H9 (cell line): ENCODE measurements around the gene SLC25A53. TPM values are rescaled to one million over a fixed set of nuclear protein-coding genes. Genes with fewer than 3 reads are reported as not detected.

Source experiments
- DNase-seq: peaks from one replicate; pipeline ENCODE4 v3.0.0-alpha.2; 2017
- H2AFZ ChIP-seq: one replicate; pipeline ENCODE4 v1.6.1; 2013; ENCODE audit warnings: mild to moderate bottlenecking, low read length, control low read depth, moderate library complexity
- H2AK5ac ChIP-seq: 2 replicates; pipeline ENCODE4 v1.6.1; 2013; ENCODE audit warnings: low read length, control low read depth, mixed read lengths; ENCODE audit not compliant: insufficient read length
- H2BK120ac ChIP-seq: one replicate; pipeline ENCODE4 v1.6.1; 2013; ENCODE audit warnings: low read depth, mild to moderate bottlenecking, low read length, control low read depth, inconsistent platforms; ENCODE audit not compliant: poor library complexity, severe bottlenecking
- H2BK12ac ChIP-seq: 2 replicates; pipeline ENCODE4 v1.6.1; 2013; ENCODE audit warnings: low read length, control low read depth, mixed read lengths, low read depth; ENCODE audit not compliant: insufficient read length
- H2BK15ac ChIP-seq: 2 replicates; pipeline ENCODE4 v1.6.1; 2013; ENCODE audit warnings: low read depth, low read length, control low read depth
- H2BK20ac ChIP-seq: one replicate; pipeline ENCODE4 v1.6.1; 2013; ENCODE audit warnings: low read depth, mild to moderate bottlenecking, low read length, control low read depth, inconsistent platforms; ENCODE audit not compliant: poor library complexity, severe bottlenecking
- H2BK5ac ChIP-seq: 2 replicates; pipeline ENCODE4 v1.6.1; 2013; ENCODE audit warnings: low read length, control low read depth, mixed read lengths; ENCODE audit not compliant: insufficient read length
- H3K14ac ChIP-seq: 2 replicates; pipeline ENCODE4 v1.6.1; 2013; ENCODE audit warnings: low read length, control low read depth; ENCODE audit not compliant: insufficient read depth
- H3K18ac ChIP-seq: 2 replicates; pipeline ENCODE4 v1.6.1; 2013; ENCODE audit warnings: low read depth, mild to moderate bottlenecking, mixed read lengths, low read length, control low read depth; ENCODE audit not compliant: insufficient read length
- H3K23ac ChIP-seq: 2 replicates; pipeline ENCODE4 v1.6.1; 2013; ENCODE audit warnings: low read length, control low read depth, mixed read lengths, low read depth; ENCODE audit not compliant: insufficient read length
- H3K23me2 ChIP-seq: 2 replicates; pipeline ENCODE4 v1.6.1; 2013; ENCODE audit warnings: low read depth, mild to moderate bottlenecking, mixed read lengths, low read length, control low read depth; ENCODE audit not compliant: insufficient read length, poor library complexity, severe bottlenecking
- H3K27ac ChIP-seq: 2 replicates; pipeline ENCODE4 v1.5.1; 2013; ENCODE audit warnings: low read length, control low read depth, mixed read lengths, low read depth; ENCODE audit not compliant: insufficient read length
- H3K27me3 ChIP-seq: 2 replicates; pipeline ENCODE4 v1.6.1; 2013; ENCODE audit warnings: low read length, control low read depth, inconsistent platforms; ENCODE audit not compliant: insufficient read depth
- H3K4ac ChIP-seq: 2 replicates; pipeline ENCODE4 v1.6.1; 2013; ENCODE audit warnings: low read depth, mild to moderate bottlenecking, control low read depth, inconsistent platforms, low read length, moderate library complexity
- H3K4me1 ChIP-seq: 2 replicates; pipeline ENCODE4 v1.6.1; 2013; ENCODE audit warnings: low read length, control low read depth, inconsistent platforms; ENCODE audit not compliant: insufficient read depth
- H3K4me2 ChIP-seq: 2 replicates; pipeline ENCODE4 v1.6.1; 2013; ENCODE audit warnings: low read length, control low read depth, mixed read lengths; ENCODE audit not compliant: insufficient read length, insufficient read depth
- H3K56ac ChIP-seq: 2 replicates; pipeline ENCODE4 v1.6.1; 2013; ENCODE audit warnings: low read depth, mild to moderate bottlenecking, mixed read lengths, low read length, control low read depth; ENCODE audit not compliant: insufficient read length
- H3K79me1 ChIP-seq: 2 replicates; pipeline ENCODE4 v1.6.1; 2013; ENCODE audit warnings: low read depth, mild to moderate bottlenecking, moderate library complexity, low read length, control low read depth, inconsistent platforms; ENCODE audit not compliant: insufficient read depth, poor library complexity, severe bottlenecking
- H3K79me2 ChIP-seq: 2 replicates; pipeline ENCODE4 v1.6.1; 2013; ENCODE audit warnings: low read length, control low read depth, inconsistent platforms; ENCODE audit not compliant: insufficient read depth
- H3K9ac ChIP-seq: 2 replicates; pipeline ENCODE4 v1.6.1; 2013; ENCODE audit warnings: low read length, control low read depth, mixed read lengths; ENCODE audit not compliant: insufficient read length; ENCODE audit errors: extremely low read depth
- H3K9me3 ChIP-seq: one replicate; pipeline ENCODE4 v1.6.1; 2013; ENCODE audit warnings: low read depth, low read length, inconsistent platforms; ENCODE audit not compliant: control insufficient read depth
- H3T11ph ChIP-seq: one replicate; pipeline ENCODE4 v1.6.1; 2013; ENCODE audit warnings: mild to moderate bottlenecking, low read length, control low read depth, inconsistent platforms
- H4K20me1 ChIP-seq: one replicate; pipeline ENCODE4 v1.6.1; 2013; ENCODE audit not compliant: control insufficient read depth, insufficient read length, insufficient read depth
- H4K5ac ChIP-seq: 2 replicates; pipeline ENCODE4 v1.6.1; 2013; ENCODE audit warnings: low read depth, mild to moderate bottlenecking, mixed read lengths, low read length, control low read depth; ENCODE audit not compliant: insufficient read length
- H4K8ac ChIP-seq: replicated peaks from 2 replicates; pipeline ENCODE4 v1.6.1; 2013; ENCODE audit warnings: low read length, control low read depth, mixed read lengths, low read depth; ENCODE audit not compliant: insufficient read length
- H4K91ac ChIP-seq: 2 replicates; pipeline ENCODE4 v1.6.1; 2013; ENCODE audit warnings: low read depth, mild to moderate bottlenecking, moderate library complexity, mixed read lengths, low read length, control low read depth; ENCODE audit not compliant: insufficient read length
- H3K27ac Mint-ChIP-seq, 3 experiments: 2 replicates in 2 of 3; 3 replicates in 1 of 3; pipeline ENCODE4 v1.8.0; 2020 to 2021; ENCODE audit warnings: mixed read lengths in 3 of 3, mild to moderate bottlenecking in 1 of 3, moderate library complexity in 1 of 3
- H3K27me3 Mint-ChIP-seq: 2 replicates; pipeline ENCODE4 v1.8.0; 2021; ENCODE audit warnings: low read depth, mild to moderate bottlenecking, moderate library complexity, mixed read lengths
- H3K36me3 Mint-ChIP-seq, 3 experiments: 2 replicates in 2 of 3; 3 replicates in 1 of 3; pipeline ENCODE4 v1.8.0; 2020 to 2021; ENCODE audit warnings: low read depth in 3 of 3, mixed read lengths in 3 of 3; ENCODE audit not compliant: insufficient read depth in 1 of 3
- H3K4me1 Mint-ChIP-seq, 2 experiments: 2 replicates each; pipeline ENCODE4 v1.8.0; 2020; ENCODE audit warnings: mixed read lengths in 2 of 2
- H3K4me3 Mint-ChIP-seq, 2 experiments: 2 replicates in 1 of 2; 3 replicates in 1 of 2; pipeline ENCODE4 v1.8.0; 2020 to 2021; ENCODE audit warnings: mild to moderate bottlenecking in 2 of 2, mixed read lengths in 2 of 2, moderate library complexity in 1 of 2
- H3K9me3 Mint-ChIP-seq, 2 experiments: 2 replicates in 1 of 2; 3 replicates in 1 of 2; pipeline ENCODE4 v1.8.0; 2020; ENCODE audit warnings: mild to moderate bottlenecking in 2 of 2, mixed read lengths in 2 of 2, moderate library complexity in 1 of 2
- WGBS: extraction: QIAGEN DNeasy Blood & Tissue Kit; methylation state at CpG from one replicate; pipeline ENCODE4 v1.1.7; 2013; ENCODE audit warnings: missing lambda C conversion rate, low lambda C conversion rate, mixed read lengths; ENCODE audit not compliant: insufficient read length; ENCODE audit errors: extremely low coverage; 5-methylcytosine and 5-hydroxymethylcytosine counted together
- total RNA-seq: library from RNA; stranded (reverse); gene quantifications from 2 replicates; pipeline ENCODE4 v1.2.1, GENCODE V29; 2021
- TF ChIP-seq, protein P1 (sequence below): fragments of 200-600 bp; sonication (generic); conservative IDR thresholded peaks from 3 replicates; pipeline ENCODE4 v1.8.0; 2021; ENCODE audit warnings: antibody characterized with exemption, mild to moderate bottlenecking

SLC25A53 gene
- total RNA-seq, 1 experiment from 2014 or later = 1.6 TPM

DNA sequence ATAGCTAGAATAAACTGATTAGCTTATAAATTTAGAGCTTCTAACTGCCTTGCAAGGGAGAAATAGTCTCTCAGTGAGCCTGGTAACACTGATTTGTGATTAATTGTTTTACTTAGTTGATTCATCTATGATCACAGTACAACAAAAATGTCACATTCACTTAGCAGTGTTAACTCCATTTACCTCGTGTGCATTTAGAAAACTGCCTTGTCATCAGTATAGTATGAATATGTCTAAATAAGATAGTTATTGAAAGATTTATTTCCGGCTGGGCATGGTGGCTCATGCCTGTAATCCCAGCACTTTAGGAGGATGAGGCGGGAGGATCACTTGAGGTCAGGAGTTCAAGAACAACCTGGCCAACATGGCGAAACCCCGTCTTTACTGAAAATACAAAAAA is 48.7 kb upstream of the SLC25A53 start:
- Histone ChIP-seq H2AFZ (no peak overlapping the region), H3K9ac (no peak overlapping the region), H3K9me3 (peaks cover 6% of the 10 kb centered on the region), H2BK12ac (no peak overlapping the region), H2BK5ac (no peak overlapping the region), H3T11ph (no peak overlapping the region), H3K56ac (no peak overlapping the region), H2AK5ac (no peak overlapping the region), H3K79me2 (no peaks in the 10 kb centered on the region), H3K27ac (no peak overlapping the region), H3K79me1 (no peaks in the 10 kb centered on the region), H4K5ac (no peak overlapping the region), H4K20me1 (no peaks in the 10 kb centered on the region), H4K8ac (no peak overlapping the region), H3K4ac (no peak overlapping the region), H2BK120ac (no peak overlapping the region), H3K4me1 (no peaks in the 10 kb centered on the region), H3K23ac (no peak overlapping the region), H3K23me2 (no peaks in the 10 kb centered on the region), H3K14ac (no peak overlapping the region), H2BK20ac (no peak overlapping the region), H3K27me3 (no peaks in the 10 kb centered on the region), H3K18ac (no peak overlapping the region), H4K91ac (no peak overlapping the region), H2BK15ac (no peak overlapping the region), H3K4me2 (no peak overlapping the region)
- H3K27me3 Mint-ChIP-seq = peaks cover 19% of the 10 kb centered on the region
- H3K9me3 Mint-ChIP-seq = peaks cover 0 to 37% of the 10 kb centered on the region in 2 experiments; a peak in 3 of 5 replicates
- TF ChIP-seq, protein P1, sequence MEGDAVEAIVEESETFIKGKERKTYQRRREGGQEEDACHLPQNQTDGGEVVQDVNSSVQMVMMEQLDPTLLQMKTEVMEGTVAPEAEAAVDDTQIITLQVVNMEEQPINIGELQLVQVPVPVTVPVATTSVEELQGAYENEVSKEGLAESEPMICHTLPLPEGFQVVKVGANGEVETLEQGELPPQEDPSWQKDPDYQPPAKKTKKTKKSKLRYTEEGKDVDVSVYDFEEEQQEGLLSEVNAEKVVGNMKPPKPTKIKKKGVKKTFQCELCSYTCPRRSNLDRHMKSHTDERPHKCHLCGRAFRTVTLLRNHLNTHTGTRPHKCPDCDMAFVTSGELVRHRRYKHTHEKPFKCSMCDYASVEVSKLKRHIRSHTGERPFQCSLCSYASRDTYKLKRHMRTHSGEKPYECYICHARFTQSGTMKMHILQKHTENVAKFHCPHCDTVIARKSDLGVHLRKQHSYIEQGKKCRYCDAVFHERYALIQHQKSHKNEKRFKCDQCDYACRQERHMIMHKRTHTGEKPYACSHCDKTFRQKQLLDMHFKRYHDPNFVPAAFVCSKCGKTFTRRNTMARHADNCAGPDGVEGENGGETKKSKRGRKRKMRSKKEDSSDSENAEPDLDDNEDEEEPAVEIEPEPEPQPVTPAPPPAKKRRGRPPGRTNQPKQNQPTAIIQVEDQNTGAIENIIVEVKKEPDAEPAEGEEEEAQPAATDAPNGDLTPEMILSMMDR = no peak
- H3K27ac Mint-ChIP-seq = no peak overlapping the region
- no peak for DNase-seq
- peaks cover 0 to 3% (median 0%) of the 10 kb centered on the region in 3 experiments; a peak in 2 of 7 replicates for H3K36me3 Mint-ChIP-seq
- H3K4me1 Mint-ChIP-seq = no peaks in the 10 kb centered on the region
- WGBS = no CpG with 5 or more reads among the region's 5 CpGs
- no peak overlapping the region for H3K4me3 Mint-ChIP-seq
